Activated CD4-positive, alpha-beta T cell treated with anti-CD3 and anti-CD28 coated beads, Interleukin-2, Interleukin-4, amounts not matched to agents 100 ng/mL and 50 ng/mL, durations not matched to agents 16 hours and 8 hours (primary cell): ENCODE results near the gene GAGE1.
A peak's percentile ranks its signal among the peaks of the same experiment; 100 is the strongest.
"Not testable (repeated sequence)": the region's sequence is repeated elsewhere in the genome, so short reads cannot be mapped to it uniquely, and the experiment has no call there.

ENCODE experiments used
- DNase-seq: peaks from one replicate; pipeline ENCODE4 v3.0.0-alpha.2; 2020; ENCODE audit warnings: low spot score

GAGE1 gene, protein sequence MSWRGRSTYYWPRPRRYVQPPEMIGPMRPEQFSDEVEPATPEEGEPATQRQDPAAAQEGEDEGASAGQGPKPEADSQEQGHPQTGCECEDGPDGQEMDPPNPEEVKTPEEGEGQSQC

DNA sequence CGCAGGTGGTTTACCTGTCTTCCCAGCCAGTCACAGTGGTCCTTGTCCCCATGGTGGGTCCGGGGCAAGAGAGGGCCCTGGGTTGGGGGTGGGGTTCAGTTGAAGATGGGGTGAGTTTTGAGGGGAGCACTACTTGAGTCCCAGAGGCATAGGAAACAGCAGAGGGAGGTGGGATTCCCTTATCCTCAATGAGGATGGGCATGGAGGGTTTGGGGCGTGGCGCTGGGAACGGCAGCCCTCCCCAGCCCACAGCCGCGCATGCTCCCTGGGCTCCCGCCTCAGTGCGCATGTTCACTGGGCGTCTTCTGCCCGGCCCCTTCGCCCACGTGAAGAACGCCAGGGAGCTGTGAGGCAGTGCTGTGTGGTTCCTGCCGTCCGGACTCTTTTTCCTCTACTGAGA lies at the start of gene GAGE1:
TSS of gene GAGE1 (plus strand) at position 301 of the 400 bp plus-strand sequence. CDS start 1,155 bp downstream, outside the sequence.
- DNase-seq, result not testable (repeated sequence)

DNA sequence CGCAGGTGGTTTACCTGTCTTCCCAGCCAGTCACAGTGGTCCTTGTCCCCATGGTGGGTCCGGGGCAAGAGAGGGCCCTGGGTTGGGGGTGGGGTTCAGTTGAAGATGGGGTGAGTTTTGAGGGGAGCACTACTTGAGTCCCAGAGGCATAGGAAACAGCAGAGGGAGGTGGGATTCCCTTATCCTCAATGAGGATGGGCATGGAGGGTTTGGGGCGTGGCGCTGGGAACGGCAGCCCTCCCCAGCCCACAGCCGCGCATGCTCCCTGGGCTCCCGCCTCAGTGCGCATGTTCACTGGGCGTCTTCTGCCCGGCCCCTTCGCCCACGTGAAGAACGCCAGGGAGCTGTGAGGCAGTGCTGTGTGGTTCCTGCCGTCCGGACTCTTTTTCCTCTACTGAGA lies 47.8 kb upstream of the GAGE1 start, which contains the start of gene GAGE12E:
TSS of gene GAGE12E (plus strand) at position 301 of the 400 bp plus-strand sequence. CDS start 1,155 bp downstream, outside the sequence.
- DNase-seq, result not testable (repeated sequence)

DNA sequence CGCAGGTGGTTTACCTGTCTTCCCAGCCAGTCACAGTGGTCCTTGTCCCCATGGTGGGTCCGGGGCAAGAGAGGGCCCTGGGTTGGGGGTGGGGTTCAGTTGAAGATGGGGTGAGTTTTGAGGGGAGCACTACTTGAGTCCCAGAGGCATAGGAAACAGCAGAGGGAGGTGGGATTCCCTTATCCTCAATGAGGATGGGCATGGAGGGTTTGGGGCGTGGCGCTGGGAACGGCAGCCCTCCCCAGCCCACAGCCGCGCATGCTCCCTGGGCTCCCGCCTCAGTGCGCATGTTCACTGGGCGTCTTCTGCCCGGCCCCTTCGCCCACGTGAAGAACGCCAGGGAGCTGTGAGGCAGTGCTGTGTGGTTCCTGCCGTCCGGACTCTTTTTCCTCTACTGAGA lies 38.3 kb upstream of the GAGE1 start, which contains the start of gene GAGE12F:
TSS of gene GAGE12F (plus strand) at position 301 of the 400 bp plus-strand sequence. CDS start 1,155 bp downstream, outside the sequence.
- DNase-seq, result not testable (repeated sequence)

DNA sequence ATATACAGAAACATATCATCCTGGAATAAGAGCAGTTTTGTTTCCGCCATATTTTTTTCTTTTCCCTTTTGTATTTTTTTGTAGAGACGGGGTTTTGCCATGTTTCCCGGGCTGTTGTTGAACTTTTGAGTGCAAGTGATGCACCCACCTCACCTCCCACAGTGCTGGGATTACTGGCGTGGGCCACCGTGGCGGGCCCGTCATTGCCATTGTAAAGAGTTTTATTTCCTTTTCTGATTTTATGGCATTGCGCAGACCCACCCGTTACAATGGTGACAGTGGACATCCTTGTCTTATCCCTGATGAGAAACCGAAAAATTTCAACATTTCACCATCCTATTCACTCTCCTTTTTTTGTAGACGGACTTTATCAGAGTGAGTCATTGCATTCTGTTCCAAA lies 30.1 kb upstream of the GAGE1 start:
- DNase-seq, result not testable (repeated sequence)

DNA sequence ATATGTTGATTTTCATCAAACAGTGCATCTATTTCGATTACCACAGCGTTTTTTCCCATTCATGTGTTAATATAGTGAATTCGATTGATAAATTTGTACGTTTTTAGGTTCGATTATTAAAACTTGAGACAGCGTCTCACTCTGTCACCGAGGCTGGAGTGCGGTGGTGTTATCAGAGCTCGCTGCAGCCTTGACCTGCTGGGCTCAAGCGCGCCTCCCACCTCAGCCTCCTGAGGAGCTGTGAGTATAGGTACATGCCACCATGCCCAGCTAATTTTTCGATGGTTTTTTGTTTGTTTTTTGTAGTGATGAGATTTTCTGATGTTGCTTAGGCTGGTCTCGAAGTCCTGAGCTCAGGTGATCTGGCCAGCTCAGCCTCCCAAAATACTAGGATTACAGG lies 29.7 kb upstream of the GAGE1 start:
- DNase-seq, result not testable (repeated sequence)

DNA sequence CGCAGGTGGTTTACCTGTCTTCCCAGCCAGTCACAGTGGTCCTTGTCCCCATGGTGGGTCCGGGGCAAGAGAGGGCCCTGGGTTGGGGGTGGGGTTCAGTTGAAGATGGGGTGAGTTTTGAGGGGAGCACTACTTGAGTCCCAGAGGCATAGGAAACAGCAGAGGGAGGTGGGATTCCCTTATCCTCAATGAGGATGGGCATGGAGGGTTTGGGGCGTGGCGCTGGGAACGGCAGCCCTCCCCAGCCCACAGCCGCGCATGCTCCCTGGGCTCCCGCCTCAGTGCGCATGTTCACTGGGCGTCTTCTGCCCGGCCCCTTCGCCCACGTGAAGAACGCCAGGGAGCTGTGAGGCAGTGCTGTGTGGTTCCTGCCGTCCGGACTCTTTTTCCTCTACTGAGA lies 28.7 kb upstream of the GAGE1 start, which contains the start of gene GAGE12G:
TSS of gene GAGE12G (plus strand) at position 301 of the 400 bp plus-strand sequence. CDS start 1,155 bp downstream, outside the sequence.
- not testable (repeated sequence) for DNase-seq

DNA sequence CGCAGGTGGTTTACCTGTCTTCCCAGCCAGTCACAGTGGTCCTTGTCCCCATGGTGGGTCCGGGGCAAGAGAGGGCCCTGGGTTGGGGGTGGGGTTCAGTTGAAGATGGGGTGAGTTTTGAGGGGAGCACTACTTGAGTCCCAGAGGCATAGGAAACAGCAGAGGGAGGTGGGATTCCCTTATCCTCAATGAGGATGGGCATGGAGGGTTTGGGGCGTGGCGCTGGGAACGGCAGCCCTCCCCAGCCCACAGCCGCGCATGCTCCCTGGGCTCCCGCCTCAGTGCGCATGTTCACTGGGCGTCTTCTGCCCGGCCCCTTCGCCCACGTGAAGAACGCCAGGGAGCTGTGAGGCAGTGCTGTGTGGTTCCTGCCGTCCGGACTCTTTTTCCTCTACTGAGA lies 19.2 kb upstream of the GAGE1 start, which contains the start of gene GAGE12H:
TSS of gene GAGE12H (plus strand) at position 301 of the 400 bp plus-strand sequence. CDS start 1,155 bp downstream, outside the sequence.
- not testable (repeated sequence) for DNase-seq

DNA sequence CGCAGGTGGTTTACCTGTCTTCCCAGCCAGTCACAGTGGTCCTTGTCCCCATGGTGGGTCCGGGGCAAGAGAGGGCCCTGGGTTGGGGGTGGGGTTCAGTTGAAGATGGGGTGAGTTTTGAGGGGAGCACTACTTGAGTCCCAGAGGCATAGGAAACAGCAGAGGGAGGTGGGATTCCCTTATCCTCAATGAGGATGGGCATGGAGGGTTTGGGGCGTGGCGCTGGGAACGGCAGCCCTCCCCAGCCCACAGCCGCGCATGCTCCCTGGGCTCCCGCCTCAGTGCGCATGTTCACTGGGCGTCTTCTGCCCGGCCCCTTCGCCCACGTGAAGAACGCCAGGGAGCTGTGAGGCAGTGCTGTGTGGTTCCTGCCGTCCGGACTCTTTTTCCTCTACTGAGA lies 9.6 kb upstream of the GAGE1 start, which contains the start of gene GAGE2A:
TSS of gene GAGE2A (plus strand) at position 301 of the 400 bp plus-strand sequence. CDS start 1,155 bp downstream, outside the sequence.
- DNase-seq, result not testable (repeated sequence)

DNA sequence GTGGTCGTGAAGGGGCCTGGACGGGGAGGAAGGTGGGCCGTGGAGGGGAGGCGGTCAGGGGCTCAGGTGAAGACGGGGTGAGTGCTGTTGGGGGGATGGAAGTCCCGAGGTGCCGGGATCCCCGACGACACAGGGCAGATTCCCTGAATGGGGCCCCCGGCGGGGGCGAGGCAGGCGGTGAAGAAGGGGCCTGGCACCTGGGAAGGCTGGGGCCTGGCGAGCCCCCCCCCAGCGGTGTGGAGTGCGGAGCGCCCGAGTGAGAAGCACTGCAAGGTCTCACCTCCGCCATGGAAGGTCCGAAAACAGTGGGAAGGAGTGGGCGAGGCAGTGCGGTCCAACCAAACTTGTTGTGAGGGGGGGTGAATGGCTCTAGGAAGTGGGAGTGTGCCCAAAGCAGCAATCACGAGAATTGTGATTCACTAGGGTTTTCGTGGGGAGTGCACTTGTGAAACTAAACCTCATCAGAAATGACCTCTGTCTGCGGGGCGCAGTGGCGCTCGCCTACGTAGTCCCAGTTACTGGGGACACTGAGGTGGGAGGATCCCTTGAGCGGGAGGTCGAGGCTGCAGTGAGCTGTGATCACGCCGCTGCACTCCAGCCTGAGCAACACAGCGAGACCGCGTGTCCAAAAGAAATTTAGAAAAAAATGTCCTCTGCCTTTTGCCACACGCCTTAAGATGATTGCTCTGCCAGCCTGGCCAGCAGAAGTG lies 8.9 kb upstream of the GAGE1 start:
- not testable (repeated sequence) for DNase-seq

DNA sequence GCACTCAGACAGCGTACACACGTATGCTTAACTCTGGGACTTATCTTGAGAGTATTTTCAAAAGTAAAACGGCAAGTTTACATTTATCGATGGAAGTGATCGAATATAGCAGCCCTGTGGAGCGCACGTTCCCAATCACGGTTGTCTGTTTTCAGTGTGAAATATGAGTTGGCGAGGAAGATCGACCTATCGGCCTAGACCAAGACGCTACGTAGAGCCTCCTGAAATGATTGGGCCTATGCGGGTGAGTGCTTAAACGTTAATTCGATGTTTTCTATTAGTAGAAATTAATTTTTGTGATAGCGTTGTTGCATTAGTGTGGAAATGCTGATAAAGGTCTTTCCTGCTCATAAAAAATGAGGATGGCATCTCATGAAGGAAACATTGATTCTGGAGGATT lies 8.3 kb upstream of the GAGE1 start:
- DNase-seq, result not testable (repeated sequence)

DNA sequence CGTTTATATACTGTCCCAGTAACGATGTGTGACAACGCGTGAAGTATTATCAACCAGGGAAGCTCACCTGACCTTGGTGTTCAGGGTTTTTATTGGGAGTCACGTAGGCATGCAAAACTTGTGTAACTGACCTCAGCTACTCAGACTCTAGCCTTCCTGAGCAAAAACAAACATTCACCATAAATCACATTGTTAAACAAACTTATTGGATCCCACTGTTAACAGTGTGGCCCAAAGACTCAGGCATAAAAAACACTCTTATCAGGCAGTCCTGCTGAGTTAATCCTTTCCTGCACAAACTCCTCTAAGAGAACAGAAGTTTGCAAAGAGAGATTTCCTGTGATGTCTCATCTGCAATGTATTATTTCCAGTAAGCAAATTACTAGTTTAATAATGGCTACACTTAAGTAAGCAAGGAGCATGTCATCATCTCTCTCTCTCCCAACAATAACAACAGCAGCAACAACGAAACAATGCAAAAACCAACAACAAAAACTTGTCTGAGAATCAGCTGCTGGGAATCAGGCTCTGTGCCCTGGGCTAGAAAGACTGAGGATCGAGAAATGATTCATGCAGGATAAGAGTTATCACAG lies 12.0 kb downstream of the GAGE1 start:
- no peak for DNase-seq

DNA sequence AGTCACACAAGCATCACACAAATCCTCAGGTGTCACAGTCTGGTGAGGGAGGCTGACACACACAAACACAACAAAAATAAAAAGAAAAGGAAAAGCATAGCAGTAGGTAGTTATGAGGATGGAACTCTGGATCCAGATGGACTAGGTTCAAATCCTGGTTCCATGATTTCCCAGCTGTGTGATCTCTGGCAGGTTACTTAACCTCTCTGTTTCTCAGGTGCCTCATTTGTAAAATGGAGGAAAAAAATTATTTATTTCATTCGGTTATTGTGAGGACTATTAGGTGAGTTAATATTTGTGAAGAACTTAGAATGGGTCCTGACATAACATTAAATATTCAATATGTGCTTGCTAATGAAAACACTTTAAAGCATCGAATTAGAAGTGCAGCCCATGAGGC lies 19.8 kb downstream of the GAGE1 start:
- no peak for DNase-seq

DNA sequence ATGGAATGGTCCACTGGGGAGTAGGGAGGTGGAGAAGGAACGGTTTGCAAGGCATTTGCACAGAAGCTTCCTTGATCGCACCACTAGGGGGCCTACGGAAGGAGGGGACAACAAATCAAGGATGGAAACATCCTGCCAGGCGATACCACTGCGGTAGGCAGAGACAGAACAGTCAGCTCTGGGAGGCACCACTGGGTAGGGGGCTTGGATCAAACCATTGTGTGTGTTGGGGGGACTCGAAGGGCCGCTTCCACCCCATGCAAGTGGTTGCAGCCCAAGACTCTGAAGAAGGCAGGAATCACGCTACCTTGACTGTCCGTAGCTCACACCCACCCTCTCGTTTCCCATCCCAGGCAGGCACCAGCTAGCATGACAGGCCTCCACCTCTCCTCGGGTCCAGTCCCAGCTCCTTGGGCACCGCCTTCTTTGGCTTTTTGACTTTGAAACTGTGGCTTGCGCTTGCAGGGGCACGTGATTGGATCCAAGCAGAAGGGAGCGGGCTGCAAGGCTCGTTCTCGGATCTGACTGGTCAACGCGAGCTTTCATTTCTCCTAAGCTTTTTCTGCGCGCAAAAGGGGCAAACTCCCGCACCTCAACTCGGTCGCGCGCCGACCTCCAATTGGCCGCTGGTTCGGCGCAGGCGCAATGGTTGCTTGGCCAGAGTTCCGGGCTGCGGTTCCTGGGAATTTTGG lies 28.4 kb downstream of the GAGE1 start:
- DNase-seq, result peak; percentile 11

DNA sequence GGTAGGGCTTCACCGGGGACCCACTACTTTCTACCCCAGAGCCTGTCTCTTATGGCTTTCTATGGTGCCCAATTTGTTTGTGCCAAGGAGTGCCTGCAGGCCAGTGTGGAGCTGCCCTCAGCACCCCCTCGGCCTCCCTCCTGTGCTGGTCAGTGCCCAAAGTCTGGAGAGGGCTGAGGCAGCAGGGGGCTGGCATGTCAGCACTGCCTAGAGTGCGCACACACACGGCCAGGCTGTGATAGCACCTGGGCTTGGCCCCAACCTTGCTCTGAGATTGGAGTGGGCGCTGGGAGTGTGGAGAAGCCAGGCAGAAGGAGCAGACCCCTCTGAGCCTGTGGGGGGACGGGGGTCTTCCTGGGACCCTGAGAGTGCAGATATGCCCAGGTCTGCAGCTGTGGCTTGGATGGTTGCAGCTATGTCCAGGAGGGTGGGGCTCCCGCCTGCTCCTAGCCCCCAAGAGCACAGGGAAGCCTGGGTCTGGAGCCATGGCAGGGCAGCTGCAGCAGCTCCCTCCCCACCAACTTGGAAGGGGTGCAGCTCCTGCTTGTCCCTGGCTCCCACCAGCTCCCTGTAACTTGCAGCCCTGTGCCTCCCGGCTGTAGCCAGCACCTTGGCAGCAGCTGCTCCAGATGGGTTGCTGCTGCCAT lies 46.3 kb downstream of the GAGE1 start:
- DNase-seq, result no peak

DNA sequence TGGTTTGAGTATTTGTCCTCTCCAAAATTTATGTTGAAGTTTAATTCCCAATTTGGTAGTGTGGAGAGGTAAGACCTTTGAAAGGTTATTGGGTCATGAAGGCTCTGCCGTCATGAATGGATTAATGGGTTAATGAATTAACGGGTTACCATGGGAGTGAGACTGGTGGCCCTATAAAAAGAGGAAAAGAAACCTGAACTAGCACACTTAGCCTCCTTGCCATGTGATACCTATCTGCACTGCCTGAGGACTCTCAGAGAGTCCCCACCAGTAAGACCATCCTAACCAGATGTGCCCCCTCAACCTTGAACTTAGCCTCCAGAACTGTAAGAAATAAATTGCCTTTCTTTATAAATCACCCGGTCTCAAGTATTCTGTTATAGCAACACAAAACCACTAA lies 57.7 kb downstream of the GAGE1 start:
- no peak for DNase-seq
